Endothelial cell of umbilical vein (primary cell): Measurements from ENCODE around the gene MSH3. TPM values are rescaled to one million over a fixed set of nuclear protein-coding genes. Genes with fewer than 3 reads are reported as not detected.

Source experiments
- BruUV-seq: library from RNA; stranded (reverse); fragments of 400-500 nt; replicated peaks from 2 replicates; lab custom pipeline; 2021; lab: Mats Ljungman, UMichigan
- CTCF ChIA-PET: fragments of 300-600, 350-600 bp; sonication (Branson Sonifier 250); formaldehyde crosslinking; loops from one replicate; lab custom pipeline; 2021; ENCODE audit warnings: antibody characterized with exemption, inconsistent platforms; lab: Charles Lee
- POLR2A ChIA-PET: fragments of 300-600, 350-600 bp; sonication (Branson Sonifier 250); formaldehyde crosslinking; loops from one replicate; lab custom pipeline; 2021; ENCODE audit warnings: antibody characterized with exemption, inconsistent platforms; lab: Charles Lee
- DNase-seq: peaks from one replicate; pipeline ENCODE4 v3.0.0-alpha.2; 2011; ENCODE audit warnings: low read depth, low spot score
- FAIRE-seq: peaks from 2 replicates; lab custom pipeline; 2011; peaks lifted over from hg19 to GRCh38; lab: Jason Lieb, UNC
- H2AFZ ChIP-seq: 2 replicates; pipeline ENCODE4 v1.6.0; 2012; ENCODE audit warnings: low read depth, low read length, control low read depth, inconsistent platforms
- H3K27ac ChIP-seq: 2 replicates; pipeline ENCODE4 v1.5.1; 2011; ENCODE audit warnings: low read depth, mild to moderate bottlenecking, control low read depth, low read length, moderate library complexity; ENCODE audit not compliant: insufficient read depth
- H3K27me3 ChIP-seq, 2 experiments: 2 replicates each; pipeline versions ENCODE4 v1.6.0 to v1.6.1; 2011; ENCODE audit warnings: low read length in 2 of 2, mixed read lengths in 1 of 2; ENCODE audit not compliant: control insufficient read depth in 2 of 2, insufficient read depth in 2 of 2
- H3K36me3 ChIP-seq, 2 experiments: 2 replicates in 1 of 2; 3 replicates in 1 of 2; pipeline ENCODE4 v1.5.1; 2011; ENCODE audit warnings: low read length in 2 of 2, mild to moderate bottlenecking in 1 of 2, moderate library complexity in 1 of 2; ENCODE audit not compliant: control insufficient read depth in 2 of 2, insufficient read depth in 2 of 2; ENCODE audit errors: extremely low read depth in 1 of 2
- H3K4me1 ChIP-seq: 3 replicates; pipeline ENCODE4 v1.5.1; 2011; ENCODE audit warnings: mild to moderate bottlenecking, low read length; ENCODE audit not compliant: control insufficient read depth, insufficient read depth; ENCODE audit errors: extremely low read depth
- H3K4me2 ChIP-seq: 2 replicates; pipeline ENCODE4 v1.6.1; 2011; ENCODE audit warnings: low read length, control low read depth, mixed read lengths; ENCODE audit not compliant: insufficient read depth
- H3K4me3 ChIP-seq, 3 experiments: fragments of 200-600 bp in 1 of 3; sonication (generic), shearing (Covaris generic) in 1 of 3; replicated peaks in 1 of 3; 2 replicates each; pipeline ENCODE4 v1.5.1; 2011 to 2016; ENCODE audit warnings: control low read depth in 3 of 3, low read length in 3 of 3, mild to moderate bottlenecking in 2 of 3, inconsistent platforms in 1 of 3, low read depth in 1 of 3, moderate library complexity in 1 of 3; ENCODE audit not compliant: insufficient read depth in 1 of 3
- H3K79me2 ChIP-seq: 2 replicates; pipeline ENCODE4 v1.6.0; 2012; ENCODE audit warnings: low read length, inconsistent platforms; ENCODE audit not compliant: control insufficient read depth, insufficient read depth
- H3K9ac ChIP-seq: replicated peaks from 2 replicates; pipeline ENCODE3; 2011; ENCODE audit warnings: low read length, control low read depth; ENCODE audit not compliant: insufficient read depth; ENCODE audit errors: extremely low read depth
- H3K9me1 ChIP-seq: replicated peaks from 3 replicates; pipeline ENCODE4 v1.6.0; 2011; ENCODE audit warnings: mild to moderate bottlenecking, low read length; ENCODE audit not compliant: control insufficient read depth, insufficient read depth; ENCODE audit errors: extremely low read depth
- H3K9me3 ChIP-seq: replicated peaks from 2 replicates; pipeline ENCODE4 v1.5.1; 2012; ENCODE audit warnings: low read length, inconsistent platforms; ENCODE audit not compliant: control insufficient read depth, insufficient read depth
- H4K20me1 ChIP-seq: replicated peaks from 2 replicates; pipeline ENCODE3; 2011; ENCODE audit warnings: mild to moderate bottlenecking, low read length; ENCODE audit not compliant: control insufficient read depth, insufficient read depth; ENCODE audit errors: extremely low read depth
- EZH2 ChIP-seq: IDR thresholded peaks from 2 replicates; pipeline ENCODE4 v1.6.1; 2012; ENCODE audit warnings: borderline replicate concordance, low read depth, mild to moderate bottlenecking, moderate library complexity, low read length, inconsistent platforms; ENCODE audit not compliant: severe bottlenecking
- FOS ChIP-seq: IDR thresholded peaks from 2 replicates; pipeline ENCODE4 v1.6.1; 2011; ENCODE audit warnings: mild to moderate bottlenecking, low read length, moderate library complexity, borderline replicate concordance; ENCODE audit not compliant: insufficient read depth
- GATA2 ChIP-seq: IDR thresholded peaks from 2 replicates; pipeline ENCODE4 v1.7.0; 2011; ENCODE audit warnings: low read depth, mild to moderate bottlenecking, moderate library complexity, mixed read lengths, low read length; ENCODE audit not compliant: insufficient read length, insufficient read depth
- JUN ChIP-seq: IDR thresholded peaks from 2 replicates; pipeline ENCODE4 v1.6.1; 2011; ENCODE audit warnings: borderline replicate concordance, low read depth; ENCODE audit not compliant: insufficient read length, insufficient read depth
- MYC ChIP-seq: IDR thresholded peaks from one replicate; pipeline ENCODE4 v1.6.1; 2011; ENCODE audit warnings: mild to moderate bottlenecking, low read depth, low read length
- POLR2A ChIP-seq: IDR thresholded peaks from 2 replicates; pipeline ENCODE4 v1.6.1; 2012; ENCODE audit warnings: low read depth, mild to moderate bottlenecking, control low read depth, low read length
- POLR2AphosphoS5 ChIP-seq: IDR thresholded peaks from 2 replicates; pipeline ENCODE4 v1.6.1; 2012; ENCODE audit warnings: low read depth, mild to moderate bottlenecking, control low read depth, low read length, moderate library complexity; ENCODE audit not compliant: insufficient read depth
- dilution Hi-C: fragments of 300-500 bp; cut with MboI; formaldehyde crosslinking; loops from one replicate; pipeline ENCODE4 v1.15.0; 2019; ENCODE audit warnings: low sequenced_read_pairs; ENCODE audit not compliant: extremely low pct_ligation_motif_present
- intact Hi-C: fragments of 100-400 bp; cut with micrococcal nuclease; formaldehyde crosslinking; loops from one replicate; pipeline ENCODE4 v1.10.0; 2022
- polyA plus RNA-seq, 4 experiments: library from polyadenylated mRNA; depleted of rRNA in 3 of 4; stranded (reverse) in 3 of 4; unstranded in 1 of 4; fragments of >200 nt; gene quantifications; 2 replicates each; pipeline versions ENCODE4 v1.2.1 to v1.2.3, GENCODE V29; 2011 to 2012; ENCODE audit warnings: missing spikeins in 1 of 4
- total RNA-seq: library from RNA; stranded (reverse); gene quantifications from 2 replicates; pipeline ENCODE4 v1.2.3, GENCODE V29; 2021
- TF ChIP-seq, protein P1 (sequence below): IDR thresholded peaks from 2 replicates; pipeline ENCODE4 v1.6.1; 2011; ENCODE audit not compliant: insufficient read depth, insufficient read length
- TF ChIP-seq, protein P2 (sequence below), 2 donors: IDR thresholded peaks; 1 replicate in 1 of 2; 2 replicates in 1 of 2; pipeline ENCODE4 v1.5.1; 2011; ENCODE audit warnings: low read length in 2 of 2, mild to moderate bottlenecking in 2 of 2, moderate library complexity in 2 of 2, control low read depth in 1 of 2, inconsistent platforms in 1 of 2, low read depth in 1 of 2; ENCODE audit not compliant: insufficient read depth in 1 of 2; ENCODE audit errors: extremely low read depth in 1 of 2

MSH3 gene
- total and polyA plus RNA-seq, 2 donors (not counting 3 experiments of a cell fraction or from before 2014, with no cell fraction given): 2.0 to 13.0 TPM

DNA sequence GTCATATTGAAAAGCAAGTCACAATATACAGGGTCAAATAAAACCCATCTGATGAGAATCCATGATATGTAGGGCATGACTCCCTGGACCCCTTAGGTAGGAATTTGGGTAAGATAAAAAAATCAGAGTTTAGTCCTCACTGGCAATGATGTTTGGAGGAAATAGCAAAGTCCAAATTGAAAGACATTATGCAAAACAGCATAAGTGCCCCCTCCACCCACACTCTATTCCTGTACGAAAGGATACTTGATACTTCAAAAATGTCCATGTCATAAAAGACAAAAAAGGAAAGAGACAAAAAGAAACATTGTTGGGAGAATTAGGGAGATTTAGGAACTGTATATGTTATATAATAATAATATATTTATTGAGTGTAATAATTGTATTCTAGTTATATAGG is 209.7 kb downstream of the MSH3 start:
- Histone ChIP-seq H2AFZ (no peak overlapping the region), H3K9ac (no peak overlapping the region), H3K27ac (no peak overlapping the region), H3K79me2 (no peaks in the 10 kb centered on the region), H3K4me1 (no peaks in the 10 kb centered on the region), H3K9me3 (no peaks in the 10 kb centered on the region), H3K4me3 (no peak overlapping the region), H3K27me3 (no peaks in the 10 kb centered on the region), H3K36me3 (no peaks in the 10 kb centered on the region), H4K20me1 (no peaks in the 10 kb centered on the region), H3K4me2 (no peak overlapping the region), H3K9me1 (no peaks in the 10 kb centered on the region)
- TF ChIP-seq POLR2A (no peak), FOS (no peak), MYC (no peak), EZH2 (no peak), GATA2 (no peak), JUN (no peak), POLR2AphosphoS5 (no peak)
- TF ChIP-seq, protein P1, sequence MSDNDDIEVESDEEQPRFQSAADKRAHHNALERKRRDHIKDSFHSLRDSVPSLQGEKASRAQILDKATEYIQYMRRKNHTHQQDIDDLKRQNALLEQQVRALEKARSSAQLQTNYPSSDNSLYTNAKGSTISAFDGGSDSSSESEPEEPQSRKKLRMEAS: no peak
- TF ChIP-seq, protein P2, sequence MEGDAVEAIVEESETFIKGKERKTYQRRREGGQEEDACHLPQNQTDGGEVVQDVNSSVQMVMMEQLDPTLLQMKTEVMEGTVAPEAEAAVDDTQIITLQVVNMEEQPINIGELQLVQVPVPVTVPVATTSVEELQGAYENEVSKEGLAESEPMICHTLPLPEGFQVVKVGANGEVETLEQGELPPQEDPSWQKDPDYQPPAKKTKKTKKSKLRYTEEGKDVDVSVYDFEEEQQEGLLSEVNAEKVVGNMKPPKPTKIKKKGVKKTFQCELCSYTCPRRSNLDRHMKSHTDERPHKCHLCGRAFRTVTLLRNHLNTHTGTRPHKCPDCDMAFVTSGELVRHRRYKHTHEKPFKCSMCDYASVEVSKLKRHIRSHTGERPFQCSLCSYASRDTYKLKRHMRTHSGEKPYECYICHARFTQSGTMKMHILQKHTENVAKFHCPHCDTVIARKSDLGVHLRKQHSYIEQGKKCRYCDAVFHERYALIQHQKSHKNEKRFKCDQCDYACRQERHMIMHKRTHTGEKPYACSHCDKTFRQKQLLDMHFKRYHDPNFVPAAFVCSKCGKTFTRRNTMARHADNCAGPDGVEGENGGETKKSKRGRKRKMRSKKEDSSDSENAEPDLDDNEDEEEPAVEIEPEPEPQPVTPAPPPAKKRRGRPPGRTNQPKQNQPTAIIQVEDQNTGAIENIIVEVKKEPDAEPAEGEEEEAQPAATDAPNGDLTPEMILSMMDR (IDR thresholded peaks at IDR 0.05; ENCODE audit: extremely low read depth in 1 of 2, insufficient read depth in 1 of 2, low read depth in 1 of 2, low read length in 2 of 2): no peak
- POLR2A ChIA-PET: no interaction called here
- DNase-seq (no peak), FAIRE-seq (no peak)
- intact Hi-C loops (no loop called here), dilution Hi-C loops (no loop called here)
- no TSS peak for BruUV-seq
- CTCF ChIA-PET: no interaction called here
